Measurements from ENCODE around the gene RBM34.

The RBM34 gene

DNA sequence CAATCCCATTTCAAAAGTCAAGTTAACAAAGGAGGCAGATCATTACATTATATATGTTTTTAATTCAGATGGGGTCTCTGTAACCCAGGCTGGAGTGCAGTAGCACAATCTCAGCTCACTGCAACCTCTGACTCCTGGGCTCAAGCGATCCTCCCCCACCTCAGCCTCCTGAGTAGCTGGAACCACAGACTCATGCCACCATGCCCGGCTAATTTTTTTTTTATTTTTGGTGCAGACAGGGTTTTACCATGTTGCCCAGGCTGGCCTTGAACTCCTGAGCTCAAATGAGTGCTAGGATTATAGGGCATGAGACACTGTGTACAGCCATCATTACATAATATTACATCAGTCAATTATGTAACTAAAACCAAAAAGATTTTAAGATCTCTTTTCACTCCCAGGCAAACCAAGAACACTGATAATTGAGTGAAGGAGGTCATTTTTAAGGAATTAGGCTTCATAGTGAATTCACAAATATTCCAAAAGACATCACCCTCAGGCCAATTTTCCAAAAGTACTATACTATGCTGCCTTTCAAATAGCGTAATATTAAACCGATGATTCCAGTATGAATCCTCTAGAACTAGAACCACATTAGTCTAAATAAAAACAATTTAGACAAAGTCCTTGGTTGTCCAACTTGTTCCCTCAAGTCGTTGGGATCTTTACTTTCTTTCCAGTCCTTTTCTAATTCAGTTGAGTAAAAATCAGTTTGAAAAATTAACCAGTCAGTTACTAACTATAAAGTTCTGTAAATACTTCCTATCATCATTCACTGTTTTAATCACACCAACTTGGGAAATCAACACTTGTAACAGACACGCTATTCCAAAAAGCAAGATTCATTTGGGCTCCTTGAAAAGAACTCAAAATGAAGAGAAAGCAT lies 48.5 kb downstream of the RBM34 start:
- H3K27me3 ChIP-seq (ENCODE audit: control insufficient read depth, insufficient read depth, low read length), result no peaks in the 10 kb centered on the region
- H3K4me1 ChIP-seq (ENCODE audit: control insufficient read depth, insufficient read depth, low read length), result no peaks in the 10 kb centered on the region
- no peak overlapping the region for H3K27ac ChIP-seq (ENCODE audit: low read depth, low read length)
- H3K9me3 ChIP-seq (ENCODE audit: control insufficient read depth, insufficient read depth, low read depth, low read length), result no peaks in the 10 kb centered on the region
- peaks cover 95% of the 10 kb centered on the region for H3K36me3 ChIP-seq (ENCODE audit: control insufficient read depth, insufficient read depth, low read length)
- H3K4me3 ChIP-seq (ENCODE audit: low read depth, low read length), result no peak overlapping the region
- no peak overlapping the region for H3K9ac ChIP-seq (ENCODE audit: low read length)

DNA sequence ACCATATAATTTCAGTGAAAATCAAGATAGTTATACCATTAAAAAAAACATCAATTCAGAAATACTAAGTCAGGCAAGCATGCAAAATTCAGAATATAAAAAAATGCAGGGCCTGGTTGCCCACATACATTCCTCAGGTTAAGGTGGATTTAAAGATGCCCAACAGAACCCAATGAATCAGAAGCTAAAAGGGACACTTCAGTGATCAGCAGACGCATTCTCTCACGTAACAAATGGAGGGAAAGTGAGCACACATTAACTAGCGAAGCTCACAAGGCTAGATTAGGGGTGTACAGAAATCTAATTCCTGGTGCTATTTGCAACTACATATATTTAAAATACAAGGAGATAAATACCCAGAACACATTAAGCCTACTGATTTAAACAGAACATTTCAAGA lies 49.9 kb downstream of the RBM34 start:
- H3K36me3 ChIP-seq (ENCODE audit: control insufficient read depth, insufficient read depth, low read length), result peaks cover 90% of the 10 kb centered on the region
- H3K27me3 ChIP-seq (ENCODE audit: control insufficient read depth, insufficient read depth, low read length), result no peaks in the 10 kb centered on the region
- H3K9me3 ChIP-seq (ENCODE audit: control insufficient read depth, insufficient read depth, low read depth, low read length), result no peaks in the 10 kb centered on the region
- no peak overlapping the region for H3K4me3 ChIP-seq (ENCODE audit: low read depth, low read length)
- no peak overlapping the region for H3K27ac ChIP-seq (ENCODE audit: low read depth, low read length)
- H3K9ac ChIP-seq (ENCODE audit: low read length), result no peak overlapping the region
- no peaks in the 10 kb centered on the region for H3K4me1 ChIP-seq (ENCODE audit: control insufficient read depth, insufficient read depth, low read length)

- no peaks in the 10 kb centered on the region for H3K27me3 ChIP-seq (ENCODE audit: control insufficient read depth, insufficient read depth, low read length)
- peaks cover 5% of the 10 kb centered on the region for H3K4me1 ChIP-seq (ENCODE audit: control insufficient read depth, insufficient read depth, low read length)
- no peak overlapping the region for H3K27ac ChIP-seq (ENCODE audit: low read depth, low read length)
- no peak overlapping the region for H3K4me3 ChIP-seq (ENCODE audit: low read depth, low read length)
- H3K36me3 ChIP-seq (ENCODE audit: control insufficient read depth, insufficient read depth, low read length), result peaks cover 69% of the 10 kb centered on the region
- no peak overlapping the region for H3K9ac ChIP-seq (ENCODE audit: low read length)
- H3K9me3 ChIP-seq (ENCODE audit: control insufficient read depth, insufficient read depth, low read depth, low read length), result no peaks in the 10 kb centered on the region
These were observed 52.2 kb downstream of the RBM34 start for GRCh38 chr1:235108876-235109275.

DNA sequence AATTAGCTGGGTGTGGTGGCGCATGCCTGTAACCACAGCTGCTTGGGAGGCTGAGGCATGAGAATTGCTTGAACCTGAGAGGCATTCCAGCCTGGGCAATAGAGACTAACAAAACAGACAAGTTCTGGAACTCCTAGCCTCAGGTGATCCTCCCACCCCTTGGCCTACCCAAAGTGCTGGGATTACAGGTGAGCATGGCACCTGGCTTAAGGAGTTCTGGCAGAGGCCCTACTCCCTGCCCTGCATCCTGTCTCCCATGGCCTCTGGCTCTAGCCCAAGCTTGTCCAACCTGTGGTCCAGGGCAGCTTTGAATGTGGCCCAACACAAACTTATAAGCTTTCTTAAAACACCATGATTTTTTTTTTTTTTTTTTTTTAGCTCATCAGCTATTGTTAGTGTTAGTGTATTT lies 52.9 kb downstream of the RBM34 start:
- Histone ChIP-seq H3K9me3 (ENCODE audit: control insufficient read depth, insufficient read depth, low read depth, low read length) (no peaks in the 10 kb centered on the region), H3K27me3 (ENCODE audit: control insufficient read depth, insufficient read depth, low read length) (no peaks in the 10 kb centered on the region), H3K27ac (ENCODE audit: low read depth, low read length) (no peak overlapping the region)

GRCh38 chr1:235107368-235108184 lies 53.5 kb downstream of the RBM34 start:
- peaks cover 5% of the 10 kb centered on the region for H3K4me1 ChIP-seq (ENCODE audit: control insufficient read depth, insufficient read depth, low read length)
- no peak overlapping the region for H3K9ac ChIP-seq (ENCODE audit: low read length)
- no peaks in the 10 kb centered on the region for H3K9me3 ChIP-seq (ENCODE audit: control insufficient read depth, insufficient read depth, low read depth, low read length)
- no peak overlapping the region for H3K27ac ChIP-seq (ENCODE audit: low read depth, low read length)
- no peak overlapping the region for H3K4me3 ChIP-seq (ENCODE audit: low read depth, low read length)
- H3K27me3 ChIP-seq (ENCODE audit: control insufficient read depth, insufficient read depth, low read length), result no peaks in the 10 kb centered on the region
- H3K36me3 ChIP-seq (ENCODE audit: control insufficient read depth, insufficient read depth, low read length), result peaks cover 56% of the 10 kb centered on the region

More for the DNA sequence above, 52.9 kb downstream of the RBM34 start:
- Histone ChIP-seq H3K4me3 (ENCODE audit: low read depth, low read length) (no peak overlapping the region), H3K4me1 (ENCODE audit: control insufficient read depth, insufficient read depth, low read length) (peaks cover 5% of the 10 kb centered on the region), H3K9ac (ENCODE audit: low read length) (no peak overlapping the region), H3K36me3 (ENCODE audit: control insufficient read depth, insufficient read depth, low read length) (peaks cover 62% of the 10 kb centered on the region)

GRCh38 chr1:235106457-235106856 lies 54.6 kb downstream of the RBM34 start:
- Histone ChIP-seq H3K27ac (ENCODE audit: low read depth, low read length) (no peak overlapping the region), H3K4me1 (ENCODE audit: control insufficient read depth, insufficient read depth, low read length) (peaks cover 5% of the 10 kb centered on the region), H3K4me3 (ENCODE audit: low read depth, low read length) (no peak overlapping the region), H3K36me3 (ENCODE audit: control insufficient read depth, insufficient read depth, low read length) (peaks cover 46% of the 10 kb centered on the region), H3K9ac (ENCODE audit: low read length) (no peak overlapping the region), H3K9me3 (ENCODE audit: control insufficient read depth, insufficient read depth, low read depth, low read length) (no peaks in the 10 kb centered on the region), H3K27me3 (ENCODE audit: control insufficient read depth, insufficient read depth, low read length) (no peaks in the 10 kb centered on the region)

DNA sequence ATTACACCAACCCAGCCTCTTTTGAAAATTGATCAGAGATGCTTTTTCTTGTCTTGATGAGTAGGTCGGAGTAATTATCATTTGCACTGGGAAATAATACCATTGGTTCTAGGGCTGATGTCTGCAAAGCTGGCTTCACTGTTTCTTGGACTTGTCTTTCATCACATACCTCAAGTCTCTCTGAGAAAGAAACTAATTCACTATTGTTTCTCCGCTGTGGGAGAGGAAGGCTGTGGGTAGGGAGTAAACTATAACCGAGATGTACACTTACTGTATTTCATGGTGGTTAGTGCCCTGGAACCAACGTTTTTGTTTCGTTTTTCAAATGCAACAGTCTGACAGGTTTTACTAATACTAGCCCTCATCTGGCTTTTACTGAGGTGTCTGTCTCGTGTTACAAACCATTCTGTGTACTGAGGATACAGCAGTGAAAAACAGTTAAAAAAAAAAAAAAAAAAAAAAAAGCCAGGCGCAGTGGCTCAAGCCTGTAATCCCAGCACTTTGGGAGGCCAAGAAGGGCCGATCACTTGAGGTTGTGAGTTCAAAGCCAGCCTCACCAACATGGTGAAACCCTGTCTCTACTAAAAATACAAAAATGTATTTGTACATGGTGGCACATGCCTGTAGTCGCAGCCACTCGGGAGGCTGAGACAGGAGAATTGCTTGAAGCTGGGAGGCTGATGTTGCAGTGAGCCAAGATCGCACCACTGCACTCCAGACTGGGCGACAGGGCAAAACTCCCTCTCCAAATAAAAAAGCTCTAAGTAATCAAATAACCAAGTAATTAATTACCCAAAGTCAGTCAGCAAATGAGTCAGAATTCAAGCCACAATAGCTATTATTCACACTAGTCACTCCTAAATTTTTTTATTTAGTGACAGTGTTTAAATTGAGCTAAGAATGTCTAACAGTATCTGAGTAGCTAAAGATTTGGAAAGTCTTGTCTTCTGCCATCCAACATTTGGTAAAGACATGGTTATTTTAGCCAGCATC lies 55.7 kb downstream of the RBM34 start:
- no peaks in the 10 kb centered on the region for H3K9me3 ChIP-seq (ENCODE audit: control insufficient read depth, insufficient read depth, low read depth, low read length)
- peaks cover 35% of the 10 kb centered on the region for H3K36me3 ChIP-seq (ENCODE audit: control insufficient read depth, insufficient read depth, low read length)
- H3K4me3 ChIP-seq (ENCODE audit: low read depth, low read length), result no peak overlapping the region
- peaks cover 5% of the 10 kb centered on the region for H3K4me1 ChIP-seq (ENCODE audit: control insufficient read depth, insufficient read depth, low read length)
- H3K9ac ChIP-seq (ENCODE audit: low read length), result no peak overlapping the region
- no peaks in the 10 kb centered on the region for H3K27me3 ChIP-seq (ENCODE audit: control insufficient read depth, insufficient read depth, low read length)
- no peak overlapping the region for H3K27ac ChIP-seq (ENCODE audit: low read depth, low read length)

GRCh38 chr1:235102993-235103411 lies 58.0 kb downstream of the RBM34 start:
- Histone ChIP-seq H3K4me3 (ENCODE audit: low read depth, low read length) (no peak overlapping the region), H3K27ac (ENCODE audit: low read depth, low read length) (no peak overlapping the region), H3K9me3 (ENCODE audit: control insufficient read depth, insufficient read depth, low read depth, low read length) (no peaks in the 10 kb centered on the region), H3K27me3 (ENCODE audit: control insufficient read depth, insufficient read depth, low read length) (no peaks in the 10 kb centered on the region), H3K4me1 (ENCODE audit: control insufficient read depth, insufficient read depth, low read length) (peaks cover 5% of the 10 kb centered on the region), H3K36me3 (ENCODE audit: control insufficient read depth, insufficient read depth, low read length) (peaks cover 12% of the 10 kb centered on the region), H3K9ac (ENCODE audit: low read length) (no peak overlapping the region)

DNA sequence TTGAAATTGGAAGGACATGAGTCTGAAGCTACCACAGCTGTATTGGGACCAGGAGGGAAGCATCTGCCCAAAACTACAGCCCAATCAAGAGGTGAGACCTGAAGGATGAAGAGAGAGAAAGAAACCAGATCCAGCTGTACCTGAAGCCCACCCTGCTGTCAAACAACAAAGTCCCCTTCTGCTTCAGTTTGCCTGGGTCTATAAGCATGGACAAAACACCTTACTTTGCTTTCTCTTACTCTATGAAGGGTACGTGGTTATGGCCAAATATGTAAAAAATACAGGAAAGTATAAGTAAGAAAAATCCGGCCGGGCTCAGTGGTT lies 58.8 kb downstream of the RBM34 start:
- no peaks in the 10 kb centered on the region for H3K27me3 ChIP-seq (ENCODE audit: control insufficient read depth, insufficient read depth, low read length)
- no peak overlapping the region for H3K27ac ChIP-seq (ENCODE audit: low read depth, low read length)
- peaks cover 5% of the 10 kb centered on the region; the same call in 1 of the 2 replicates for H3K36me3 ChIP-seq (ENCODE audit: control insufficient read depth, insufficient read depth, low read length)
- H3K4me3 ChIP-seq (ENCODE audit: low read depth, low read length), result no peak overlapping the region
- H3K9ac ChIP-seq (ENCODE audit: low read length), result no peak overlapping the region
- H3K9me3 ChIP-seq (ENCODE audit: control insufficient read depth, insufficient read depth, low read depth, low read length), result no peaks in the 10 kb centered on the region
- H3K4me1 ChIP-seq (ENCODE audit: control insufficient read depth, insufficient read depth, low read length), result peaks cover 5% of the 10 kb centered on the region

DNA sequence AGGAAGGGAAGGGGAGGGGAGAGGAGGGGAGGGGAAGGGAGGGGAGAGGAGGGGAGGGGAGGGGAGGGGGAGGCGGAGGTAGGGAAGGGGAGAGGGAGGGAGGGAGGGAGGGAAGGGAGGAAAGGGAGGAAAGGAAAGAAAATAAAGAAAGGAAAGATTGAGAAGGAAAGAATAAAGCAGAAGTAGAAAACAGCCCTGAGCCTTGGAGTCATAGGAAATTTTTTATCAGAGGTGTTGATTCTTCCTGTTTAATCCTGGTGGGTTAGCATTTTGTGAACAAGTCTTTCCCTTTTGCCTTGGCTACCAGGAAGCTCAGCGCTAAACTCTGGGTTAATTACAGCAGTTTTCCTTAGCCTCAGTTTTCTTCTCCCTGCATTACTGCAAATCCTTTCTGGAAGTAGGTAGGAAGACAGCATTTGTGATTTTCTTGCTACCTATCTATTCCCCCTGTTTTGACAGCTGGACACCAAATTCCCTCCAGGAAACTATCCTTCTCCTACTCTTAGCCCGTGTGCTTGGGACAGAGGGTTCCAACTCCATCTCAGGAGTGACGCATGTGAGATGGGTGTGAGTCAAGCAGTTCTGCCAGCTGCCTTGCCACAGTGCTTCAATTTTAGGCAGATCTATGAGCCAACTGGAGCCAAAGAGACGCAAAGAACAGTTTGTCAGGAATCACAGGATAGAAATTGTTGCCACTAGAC lies 59.3 kb downstream of the RBM34 start:
- Histone ChIP-seq H3K4me1 (ENCODE audit: control insufficient read depth, insufficient read depth, low read length) (peaks cover 5% of the 10 kb centered on the region), H3K36me3 (ENCODE audit: control insufficient read depth, insufficient read depth, low read length) (0 out of 2 replicates have a peak, but pooled peaks cover under 1% of the 10 kb centered on the region), H3K9me3 (ENCODE audit: control insufficient read depth, insufficient read depth, low read depth, low read length) (no peaks in the 10 kb centered on the region)

More for the DNA sequence above, 59.3 kb downstream of the RBM34 start:
- H3K4me3 ChIP-seq (ENCODE audit: low read depth, low read length), result no peak overlapping the region
- no peak overlapping the region for H3K27ac ChIP-seq (ENCODE audit: low read depth, low read length)
- no peak overlapping the region for H3K9ac ChIP-seq (ENCODE audit: low read length)
- H3K27me3 ChIP-seq (ENCODE audit: control insufficient read depth, insufficient read depth, low read length), result no peaks in the 10 kb centered on the region

Data from HUES6 (cell line).